Middle frontal gyrus (tissue), 1 donor: ENCODE results near the gene KNG1.
A peak's percentile ranks its signal among the peaks of the same experiment; 100 is the strongest.

Source experiments
- DNase-seq: peaks from one replicate; pipeline ENCODE4 v3.0.0-alpha.2; 2015; ENCODE audit warnings: low spot score; ENCODE audit errors: extremely low spot score

Gene KNG1

DNA sequence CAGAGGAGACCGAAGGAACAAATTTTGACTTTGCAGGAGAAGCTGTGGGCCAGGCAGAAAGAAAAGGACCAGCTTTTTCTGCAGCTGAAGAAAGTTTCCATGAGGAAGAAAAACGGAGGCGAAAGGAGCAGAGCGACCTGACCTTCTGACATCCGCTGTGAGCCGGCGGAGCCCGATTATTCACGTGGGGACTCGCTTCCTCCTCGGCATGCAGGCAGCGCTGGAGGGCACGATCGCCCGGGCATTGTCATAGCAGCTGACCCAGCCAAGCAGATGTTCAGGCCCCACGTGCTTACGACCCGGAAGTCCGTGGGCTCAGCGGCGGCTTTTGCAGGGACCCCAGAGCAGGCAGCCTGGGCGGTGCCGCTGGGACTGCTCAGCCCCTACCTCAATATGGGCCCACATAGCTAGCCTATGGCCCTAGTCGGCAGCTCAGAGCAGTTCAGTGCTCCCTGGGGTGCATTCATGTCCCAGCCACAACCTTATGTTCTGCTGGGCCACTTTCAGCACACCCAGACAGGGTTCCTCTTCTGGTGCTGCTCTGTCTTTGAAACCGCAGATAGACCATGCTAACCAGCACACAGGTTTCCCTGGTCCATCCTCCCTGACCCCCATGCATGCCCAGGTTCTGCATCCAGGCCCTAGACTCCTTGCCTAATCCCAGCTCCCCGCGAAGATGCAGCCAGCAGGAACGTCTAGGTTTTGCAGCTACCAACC is 55.7 kb downstream of the KNG1 start:
- peak; percentile 12 for DNase-seq

DNA sequence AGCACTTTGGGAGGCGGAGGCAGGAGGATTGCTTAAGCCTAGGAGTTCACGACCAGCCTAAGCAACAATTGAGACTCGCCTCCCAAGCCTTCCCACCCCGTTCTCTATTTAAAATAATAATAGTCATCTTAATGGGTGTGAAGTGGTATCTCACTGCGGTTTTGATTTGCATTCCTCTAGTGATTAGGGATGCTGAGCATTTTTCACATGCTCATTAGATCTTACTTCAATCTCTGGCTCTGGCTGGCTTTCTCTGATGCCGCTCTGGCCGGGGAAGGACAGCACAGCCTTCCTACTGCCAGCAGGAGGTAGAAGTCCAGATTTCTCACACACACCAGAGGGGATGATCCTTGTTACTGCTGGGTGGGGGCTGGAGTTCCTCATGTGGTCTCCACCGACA is 58.8 kb downstream of the KNG1 start:
- DNase-seq, result no peak

DNA sequence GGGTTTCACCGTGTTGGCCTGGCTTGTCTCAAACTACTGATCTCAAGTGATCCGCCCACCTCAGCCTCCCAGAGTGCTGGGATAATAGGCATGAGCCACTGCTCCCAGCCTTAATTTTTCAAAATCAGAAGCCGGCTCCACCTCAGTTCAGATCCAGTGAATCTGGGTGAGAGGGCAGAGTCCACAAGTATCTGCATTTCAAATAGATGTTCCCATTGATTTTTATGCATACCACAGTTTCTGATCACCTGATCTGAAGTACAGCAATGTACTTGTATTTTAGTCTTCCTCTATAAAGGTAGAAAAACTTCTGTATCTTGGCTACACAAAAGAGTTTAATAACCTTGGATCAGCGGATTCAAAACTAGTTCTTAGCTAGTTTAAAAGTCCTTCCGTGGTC is 62.0 kb downstream of the KNG1 start:
- DNase-seq, result no peak

DNA sequence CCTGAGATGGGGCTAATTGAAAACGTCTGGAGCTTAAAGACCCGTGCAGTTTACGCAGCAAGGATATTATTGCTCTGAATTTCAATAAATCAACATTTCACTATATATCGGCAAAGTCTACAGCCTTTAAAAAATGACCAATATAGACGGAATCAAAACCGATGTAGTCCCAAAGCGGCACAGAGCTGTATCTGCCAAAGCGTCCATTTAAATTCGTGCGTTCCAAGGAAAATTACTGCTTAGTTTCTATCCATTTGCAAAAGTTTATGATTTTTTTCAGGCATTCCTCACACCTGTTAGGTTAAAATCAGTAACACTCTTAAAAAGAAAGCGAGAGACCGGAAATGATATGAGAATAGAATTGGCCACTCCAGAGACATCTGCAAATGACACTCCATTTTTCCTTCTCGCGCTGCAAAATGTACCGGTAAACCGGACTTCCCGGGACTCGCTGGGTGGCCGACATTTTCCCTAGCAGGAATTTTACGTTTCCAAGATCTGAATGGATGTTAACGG is 65.4 kb downstream of the KNG1 start:
- DNase-seq, result no peak

DNA sequence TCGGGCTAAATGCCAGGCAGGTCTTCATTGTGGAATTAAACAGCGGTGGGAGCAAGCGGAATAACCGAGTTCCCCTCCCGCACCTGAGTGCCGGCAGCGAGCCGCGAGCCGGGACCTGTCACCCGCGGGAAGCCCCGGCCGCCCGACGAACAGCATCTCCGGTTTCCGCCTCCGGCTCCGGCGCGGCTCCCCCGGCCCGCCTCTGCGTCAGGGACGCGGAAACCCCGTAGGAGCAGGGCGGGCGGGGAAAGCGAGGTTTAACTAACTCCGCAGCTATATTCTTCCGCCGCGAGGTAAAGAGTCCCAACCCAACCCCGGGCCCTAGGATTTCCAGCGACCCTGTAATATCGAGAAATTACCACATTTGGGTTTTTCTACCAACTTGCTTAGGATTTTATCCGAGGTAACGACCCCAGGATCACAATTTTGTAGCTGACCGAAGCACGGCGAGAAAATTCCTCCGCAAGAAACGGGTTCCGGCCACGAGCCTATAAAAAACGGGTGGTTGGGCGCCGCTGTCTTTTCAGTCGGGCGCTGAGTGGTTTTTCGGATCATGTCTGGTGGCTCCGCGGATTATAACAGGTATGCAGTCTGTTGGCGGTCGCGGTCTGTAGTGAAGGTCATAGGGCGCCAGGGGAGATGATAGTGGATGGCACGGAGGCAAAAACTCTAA is 66.0 kb downstream of the KNG1 start, which contains the start of gene EIF4A2:
EIF4A2 (plus strand) TSS at position 520 of the 673 bp plus-strand sequence; CDS start at position 554, 34 bp downstream.
- peak; percentile 74 for DNase-seq

DNA sequence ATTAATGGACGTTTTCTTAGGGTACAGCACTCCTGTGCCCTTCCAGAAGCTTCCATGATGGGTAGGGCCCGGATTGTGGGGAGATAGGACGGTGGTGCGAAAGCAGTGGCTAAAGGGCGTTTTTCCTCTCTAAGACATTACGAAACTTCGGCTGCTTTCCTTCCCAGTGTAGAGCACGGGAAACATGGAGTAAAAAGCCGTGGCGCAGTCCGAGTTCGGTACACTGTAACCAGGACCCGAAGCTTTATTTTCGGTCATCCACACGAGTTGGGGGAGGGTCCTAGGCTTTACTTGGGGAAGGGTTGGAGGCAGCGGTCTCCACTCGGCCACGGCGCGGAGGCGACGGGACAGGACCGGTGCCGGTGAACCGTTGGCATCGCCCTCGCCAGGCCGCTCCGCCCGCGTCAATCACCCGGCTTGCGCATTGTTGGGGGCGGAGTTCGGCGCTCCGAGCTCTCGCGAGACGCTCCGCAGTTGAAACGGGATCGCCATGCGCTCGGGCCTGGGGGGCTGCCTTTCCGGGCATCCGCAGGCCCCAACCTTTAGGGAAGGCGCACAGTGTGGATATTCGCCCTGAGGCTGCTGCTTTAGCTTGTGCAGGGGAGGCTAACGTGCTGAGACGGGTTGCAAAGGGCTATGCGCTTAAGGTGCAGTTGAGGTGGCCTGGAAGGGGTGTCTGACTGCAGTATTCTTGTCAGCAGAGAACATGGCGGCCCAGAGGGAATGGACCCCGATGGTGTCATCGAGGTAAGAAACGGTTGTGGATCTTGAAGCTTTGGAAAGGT is 66.8 kb downstream of the KNG1 start:
- DNase-seq, result peak; percentile 58

DNA sequence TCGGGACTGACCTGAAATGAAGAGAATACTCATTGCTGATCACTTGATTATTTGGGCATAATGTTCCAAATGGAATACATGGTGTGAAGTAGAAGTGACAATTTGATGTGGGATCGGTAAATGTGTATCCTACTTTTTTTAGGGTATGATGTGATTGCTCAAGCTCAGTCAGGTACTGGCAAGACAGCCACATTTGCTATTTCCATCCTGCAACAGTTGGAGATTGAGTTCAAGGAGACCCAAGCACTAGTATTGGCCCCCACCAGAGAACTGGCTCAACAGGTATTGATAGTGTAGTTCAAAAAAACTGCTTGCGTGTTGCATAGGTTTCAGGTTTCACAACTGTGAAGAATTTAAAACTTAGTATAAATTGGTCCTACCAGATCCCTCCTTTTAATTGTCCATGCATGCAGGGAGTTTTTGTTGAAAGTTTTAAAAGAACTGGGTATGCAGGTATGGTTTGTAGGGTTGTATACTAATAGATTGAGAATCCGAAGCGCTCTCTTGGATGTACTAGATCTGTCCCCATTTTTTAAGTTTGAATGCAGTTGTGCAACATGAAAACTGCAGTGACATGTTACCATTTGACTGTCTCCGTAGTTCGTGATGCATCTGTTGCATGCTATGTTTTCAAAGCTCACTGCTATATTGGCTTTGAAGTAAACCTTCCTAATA is 67.8 kb downstream of the KNG1 start:
- no peak for DNase-seq

DNA sequence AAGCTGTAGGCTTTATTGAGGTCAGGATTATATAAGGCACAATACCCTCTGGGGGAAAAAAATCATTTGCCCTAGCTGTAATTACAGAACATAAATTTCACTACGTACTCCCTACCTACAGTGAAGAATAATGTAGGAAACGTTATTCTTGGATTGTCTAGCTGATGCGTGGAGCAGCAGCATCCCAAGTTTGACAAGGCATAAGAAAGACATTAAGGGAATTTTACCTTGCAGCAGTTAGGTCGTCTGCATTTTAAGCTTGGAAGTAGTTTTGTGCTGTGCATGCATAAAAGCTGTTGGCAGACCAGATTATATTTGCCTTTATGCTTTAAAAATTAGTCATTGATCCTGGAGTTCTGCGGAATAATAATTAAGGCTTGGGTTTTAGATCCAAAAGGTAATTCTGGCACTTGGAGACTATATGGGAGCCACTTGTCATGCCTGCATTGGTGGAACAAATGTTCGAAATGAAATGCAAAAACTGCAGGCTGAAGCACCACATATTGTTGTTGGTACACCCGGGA is 68.4 kb downstream of the KNG1 start:
- DNase-seq, result no peak

DNA sequence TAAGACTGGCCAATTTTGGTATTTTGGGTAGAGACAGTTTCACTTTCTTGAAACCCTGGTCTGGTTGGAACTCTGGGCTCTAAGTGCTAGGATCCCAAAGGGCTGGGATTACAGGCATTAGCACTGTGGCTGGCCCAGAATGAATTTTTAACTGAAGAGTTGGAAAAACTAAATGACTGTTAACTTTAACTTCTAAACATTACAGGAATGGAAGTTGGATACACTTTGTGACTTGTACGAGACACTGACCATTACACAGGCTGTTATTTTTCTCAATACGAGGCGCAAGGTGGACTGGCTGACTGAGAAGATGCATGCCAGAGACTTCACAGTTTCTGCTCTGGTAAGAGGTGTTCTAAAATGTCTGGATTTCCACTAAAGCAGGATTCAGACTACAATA is 69.8 kb downstream of the KNG1 start:
- DNase-seq, result no peak

DNA sequence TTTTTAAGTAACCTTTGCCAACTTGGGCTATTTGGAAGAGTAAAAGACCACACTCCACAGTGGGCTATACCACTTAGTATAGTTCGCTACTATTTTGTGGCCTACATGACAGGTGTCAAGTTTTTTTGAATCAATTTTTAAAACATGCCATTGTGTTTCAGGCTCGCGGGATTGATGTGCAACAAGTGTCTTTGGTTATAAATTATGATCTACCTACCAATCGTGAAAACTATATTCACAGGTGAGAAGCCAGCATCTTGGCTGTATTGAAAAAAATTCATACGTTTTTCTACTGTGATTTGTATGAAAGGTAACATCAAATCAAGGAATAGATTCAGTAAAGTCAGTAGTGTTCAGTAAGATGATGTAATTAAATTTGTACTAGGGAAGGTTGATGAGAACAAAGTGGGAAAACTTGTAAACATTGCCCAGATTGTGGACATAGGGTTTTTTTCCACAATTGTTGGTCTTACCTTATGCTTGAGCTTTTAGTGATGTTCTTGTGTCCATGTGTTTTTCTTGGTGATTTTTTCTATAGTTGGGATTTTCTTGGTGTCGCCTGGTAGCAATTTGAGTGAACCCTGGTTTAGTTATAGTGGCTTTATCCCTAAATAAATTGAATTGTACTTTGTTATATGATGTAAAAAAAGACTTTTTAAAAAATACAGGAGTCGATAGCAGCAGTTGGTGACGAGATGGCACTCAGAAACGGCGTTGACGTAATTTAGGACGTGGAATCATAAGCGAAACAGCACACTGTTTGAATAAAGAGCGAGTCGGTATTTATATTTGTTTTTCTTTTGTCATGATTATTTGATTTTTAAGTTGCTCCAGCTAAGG is 70.7 kb downstream of the KNG1 start:
- no peak for DNase-seq

DNA sequence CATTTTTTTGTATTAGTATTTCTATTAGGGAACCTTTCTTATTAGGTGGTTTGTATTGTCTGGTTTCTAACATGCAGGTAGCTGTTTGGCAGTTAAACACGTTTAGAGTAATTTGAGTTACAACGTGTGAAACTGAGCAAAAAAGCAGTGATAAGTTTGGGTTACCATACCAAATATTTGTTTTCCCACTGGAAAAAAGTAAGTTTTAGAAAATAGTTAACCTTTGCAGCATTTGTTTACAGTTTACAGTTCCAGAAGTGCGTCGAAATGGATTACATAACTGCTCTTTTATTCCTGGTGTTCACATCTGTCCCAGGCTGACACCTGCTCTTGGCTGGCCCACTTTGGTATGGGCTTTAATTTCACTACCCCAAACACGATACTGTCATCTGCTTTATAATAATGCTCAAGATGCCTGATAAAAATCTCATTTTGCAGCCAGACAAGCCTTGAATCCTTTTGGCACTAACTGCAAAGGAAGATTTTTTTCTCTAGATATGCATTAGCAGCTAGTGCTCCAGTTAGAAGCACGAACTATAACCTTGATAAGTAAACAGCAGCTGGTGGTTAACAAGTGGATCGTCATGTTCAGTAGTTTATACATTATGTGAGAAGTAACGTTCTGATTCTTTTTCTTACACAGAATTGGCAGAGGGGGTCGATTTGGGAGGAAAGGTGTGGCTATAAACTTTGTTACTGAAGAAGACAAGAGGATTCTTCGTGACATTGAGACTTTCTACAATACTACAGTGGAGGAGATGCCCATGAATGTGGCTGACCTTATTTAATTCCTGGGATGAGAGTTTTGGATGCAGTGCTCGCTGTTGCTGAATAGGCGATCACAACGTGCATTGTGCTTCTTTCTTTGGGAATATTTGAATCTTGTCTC is 71.6 kb downstream of the KNG1 start:
- DNase-seq, result no peak

DNA sequence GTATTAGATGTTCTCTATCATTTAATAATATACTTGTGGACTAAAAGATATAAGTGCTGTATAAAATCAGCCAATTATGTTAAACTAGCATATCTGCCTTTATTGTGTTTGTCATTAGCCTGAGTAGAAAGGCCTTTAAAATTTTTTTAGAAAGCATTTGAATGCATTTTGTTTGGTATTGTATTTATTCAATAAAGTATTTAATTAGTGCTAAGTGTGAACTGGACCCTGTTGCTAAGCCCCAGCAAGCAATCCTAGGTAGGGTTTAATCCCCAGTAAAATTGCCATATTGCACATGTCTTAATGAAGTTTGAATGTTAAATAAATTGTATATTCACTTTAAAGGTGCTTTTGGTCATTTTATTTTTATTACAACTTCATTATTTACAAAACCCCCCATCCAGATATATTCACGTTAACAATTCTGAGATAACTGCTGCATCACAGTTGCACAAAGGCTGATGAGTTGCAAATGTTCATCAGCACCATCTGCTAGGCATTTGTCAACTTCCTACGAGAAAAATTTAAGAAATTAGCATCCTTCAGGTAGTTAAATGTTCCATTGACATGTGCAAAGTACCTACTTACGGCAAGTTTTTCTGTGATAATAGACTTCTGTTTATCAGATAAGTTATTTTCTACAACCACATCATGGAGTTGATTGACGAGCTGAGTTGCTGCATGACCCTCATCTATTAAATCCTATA is 72.5 kb downstream of the KNG1 start:
- DNase-seq, result no peak

DNA sequence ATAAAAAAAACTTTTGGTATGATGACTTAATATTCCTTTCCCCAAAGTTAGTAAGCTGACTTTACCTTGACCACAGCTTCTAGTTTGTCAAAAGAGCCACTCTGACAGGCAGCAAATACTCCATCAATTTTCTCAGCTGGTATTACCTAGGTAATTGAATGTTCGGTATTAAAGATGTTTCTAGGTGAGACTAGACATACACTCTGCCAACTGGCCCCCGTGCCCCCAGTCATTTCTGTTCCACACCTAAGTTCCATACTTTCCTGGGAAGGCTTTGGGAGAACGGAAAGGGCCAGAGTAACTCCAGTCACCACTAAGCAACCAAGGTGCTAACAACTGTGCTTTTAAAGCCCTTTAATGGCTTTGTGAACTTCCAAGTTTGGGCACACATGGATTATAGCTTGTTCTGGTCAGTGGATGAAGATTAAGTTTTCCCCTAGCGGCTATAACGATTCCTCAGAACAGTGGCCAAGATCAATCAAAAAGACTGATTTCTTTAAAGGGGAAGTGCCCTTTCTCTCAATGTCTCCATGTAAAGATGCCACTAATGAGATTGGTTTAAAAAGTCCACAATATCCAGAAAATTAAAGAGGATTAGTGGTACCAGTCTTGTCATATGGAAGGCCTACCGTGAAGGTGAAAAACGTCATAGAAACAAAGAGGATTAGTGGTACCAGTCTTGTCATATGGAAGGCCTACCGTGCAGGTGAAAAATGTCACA is 73.3 kb downstream of the KNG1 start:
- DNase-seq, result no peak
